Astrocyte (in vitro differentiated cells and primary cell): ENCODE data around the gene ANKRD11. TPM values are rescaled to one million over a fixed set of nuclear protein-coding genes. Genes with fewer than 3 reads are reported as not detected.
A peak's percentile ranks its signal among the peaks of the same experiment; 100 is the strongest.

Experiments
- DNase-seq: peaks from one replicate; pipeline ENCODE4 v3.0.0-alpha.2; 2010; ENCODE audit warnings: low read depth
- FAIRE-seq: peaks from 2 replicates; lab custom pipeline; 2011; peaks lifted over from hg19 to GRCh38; lab: Jason Lieb, UNC
- H2AFZ ChIP-seq: 2 replicates; pipeline ENCODE4 v1.6.0; 2012; ENCODE audit warnings: low read depth, low read length, inconsistent platforms
- H3K27ac ChIP-seq: 2 replicates; pipeline ENCODE4 v1.5.1; 2011; ENCODE audit warnings: low read depth, low read length, inconsistent platforms
- H3K27me3 ChIP-seq: 2 replicates; pipeline ENCODE4 v1.6.0; 2011; ENCODE audit warnings: low read length, inconsistent platforms; ENCODE audit not compliant: insufficient read depth
- H3K36me3 ChIP-seq: 2 replicates; pipeline ENCODE4 v1.5.1; 2011; ENCODE audit warnings: low read length, inconsistent platforms; ENCODE audit not compliant: insufficient read depth
- H3K4me1 ChIP-seq: 2 replicates; pipeline ENCODE4 v1.5.1; 2011; ENCODE audit warnings: low read length, inconsistent platforms; ENCODE audit not compliant: insufficient read depth
- H3K4me2 ChIP-seq: 2 replicates; pipeline ENCODE4 v1.6.0; 2012; ENCODE audit warnings: low read length, inconsistent platforms
- H3K4me3 ChIP-seq: 2 replicates; pipeline ENCODE4 v1.5.1; 2011; ENCODE audit warnings: low read depth, mild to moderate bottlenecking, low read length, inconsistent platforms; ENCODE audit not compliant: insufficient read depth
- H3K79me2 ChIP-seq: 2 replicates; pipeline ENCODE4 v1.6.0; 2012; ENCODE audit warnings: mild to moderate bottlenecking, low read length, inconsistent platforms; ENCODE audit not compliant: insufficient read depth
- H3K9ac ChIP-seq: 2 replicates; pipeline ENCODE4 v1.6.0; 2012; ENCODE audit warnings: mild to moderate bottlenecking, low read length, inconsistent platforms
- H3K9me3 ChIP-seq: 2 replicates; pipeline ENCODE4 v1.5.1; 2012; ENCODE audit warnings: low read depth, mild to moderate bottlenecking, low read length, inconsistent platforms; ENCODE audit not compliant: insufficient read depth
- H4K20me1 ChIP-seq: 2 replicates; pipeline ENCODE4 v1.6.0; 2012; ENCODE audit warnings: low read length, inconsistent platforms; ENCODE audit not compliant: insufficient read depth
- H3K27ac Mint-ChIP-seq: one replicate; pipeline ENCODE4 v1.8.0; 2021; ENCODE audit warnings: mild to moderate bottlenecking, mixed read lengths; ENCODE audit not compliant: unreplicated experiment
- H3K27me3 Mint-ChIP-seq: one replicate; pipeline ENCODE4 v1.8.0; 2021; ENCODE audit warnings: low read depth, mixed read lengths; ENCODE audit not compliant: unreplicated experiment
- H3K36me3 Mint-ChIP-seq: one replicate; pipeline ENCODE4 v1.8.0; 2021; ENCODE audit warnings: low read depth, mixed read lengths; ENCODE audit not compliant: unreplicated experiment
- H3K4me1 Mint-ChIP-seq: one replicate; pipeline ENCODE4 v1.8.0; 2021; ENCODE audit warnings: low read depth, mixed read lengths; ENCODE audit not compliant: unreplicated experiment
- H3K4me3 Mint-ChIP-seq: one replicate; pipeline ENCODE4 v1.8.0; 2021; ENCODE audit warnings: mild to moderate bottlenecking, moderate library complexity, mixed read lengths; ENCODE audit not compliant: unreplicated experiment
- H3K9me3 Mint-ChIP-seq: one replicate; pipeline ENCODE4 v1.8.0; 2021; ENCODE audit warnings: mild to moderate bottlenecking, mixed read lengths; ENCODE audit not compliant: unreplicated experiment
- EZH2 ChIP-seq: IDR thresholded peaks from 2 replicates; pipeline ENCODE4 v1.6.1; 2012; ENCODE audit warnings: mild to moderate bottlenecking, low read length, inconsistent platforms; ENCODE audit not compliant: insufficient read depth
- total RNA-seq: library from RNA; stranded (reverse); gene quantifications from 2 replicates; pipeline ENCODE4 v1.2.1, GENCODE V29; 2021
- TF ChIP-seq, protein P1 (sequence below): IDR thresholded peaks from 2 replicates; pipeline ENCODE4 v1.5.1; 2011; ENCODE audit warnings: low read depth, mild to moderate bottlenecking, inconsistent platforms, low read length, moderate library complexity; ENCODE audit not compliant: insufficient read depth

ANKRD11 gene
- total RNA-seq, 1 donor from 2014 or later, result 213 TPM

DNA sequence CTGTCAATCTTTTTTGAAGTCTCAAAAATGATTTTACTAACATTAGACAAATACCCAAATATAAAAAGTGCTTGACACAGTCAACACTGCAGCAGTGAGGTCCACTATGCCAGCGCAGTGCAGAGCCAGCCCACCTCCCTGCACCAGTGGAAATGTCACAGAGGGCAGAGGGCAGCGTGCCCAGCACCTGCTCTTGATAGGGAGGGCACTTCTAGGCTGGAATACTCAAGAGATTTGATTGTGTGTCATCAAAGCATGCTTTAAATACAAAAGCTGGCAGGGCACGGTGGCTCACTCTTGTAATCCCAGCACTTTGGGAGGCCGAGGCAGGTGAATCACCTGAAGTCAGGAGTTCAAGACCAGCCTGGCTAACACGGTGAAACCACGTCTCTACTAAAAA is 136.0 kb downstream of the ANKRD11 start:
- Histone ChIP-seq H4K20me1 (peaks cover 98% of the 10 kb centered on the region), H3K27me3 (no peaks in the 10 kb centered on the region), H3K9ac (no peak overlapping the region), H3K27ac (no peak overlapping the region), H3K4me3 (no peak overlapping the region), H3K9me3 (no peaks in the 10 kb centered on the region), H3K4me2 (no peak overlapping the region), H3K4me1 (peaks cover 4% of the 10 kb centered on the region), H3K36me3 (no peaks in the 10 kb centered on the region), H3K79me2 (peaks cover 96% of the 10 kb centered on the region), H2AFZ (no peak overlapping the region)
- FAIRE-seq (no peak), DNase-seq (no peak)
- no peak overlapping the region for H3K27ac Mint-ChIP-seq
- peaks cover 56% of the 10 kb centered on the region for H3K4me1 Mint-ChIP-seq
- no peaks in the 10 kb centered on the region for H3K27me3 Mint-ChIP-seq
- no peak overlapping the region for H3K4me3 Mint-ChIP-seq
- peaks cover 19% of the 10 kb centered on the region for H3K36me3 Mint-ChIP-seq
- no peak for TF ChIP-seq EZH2
- TF ChIP-seq, protein P1, sequence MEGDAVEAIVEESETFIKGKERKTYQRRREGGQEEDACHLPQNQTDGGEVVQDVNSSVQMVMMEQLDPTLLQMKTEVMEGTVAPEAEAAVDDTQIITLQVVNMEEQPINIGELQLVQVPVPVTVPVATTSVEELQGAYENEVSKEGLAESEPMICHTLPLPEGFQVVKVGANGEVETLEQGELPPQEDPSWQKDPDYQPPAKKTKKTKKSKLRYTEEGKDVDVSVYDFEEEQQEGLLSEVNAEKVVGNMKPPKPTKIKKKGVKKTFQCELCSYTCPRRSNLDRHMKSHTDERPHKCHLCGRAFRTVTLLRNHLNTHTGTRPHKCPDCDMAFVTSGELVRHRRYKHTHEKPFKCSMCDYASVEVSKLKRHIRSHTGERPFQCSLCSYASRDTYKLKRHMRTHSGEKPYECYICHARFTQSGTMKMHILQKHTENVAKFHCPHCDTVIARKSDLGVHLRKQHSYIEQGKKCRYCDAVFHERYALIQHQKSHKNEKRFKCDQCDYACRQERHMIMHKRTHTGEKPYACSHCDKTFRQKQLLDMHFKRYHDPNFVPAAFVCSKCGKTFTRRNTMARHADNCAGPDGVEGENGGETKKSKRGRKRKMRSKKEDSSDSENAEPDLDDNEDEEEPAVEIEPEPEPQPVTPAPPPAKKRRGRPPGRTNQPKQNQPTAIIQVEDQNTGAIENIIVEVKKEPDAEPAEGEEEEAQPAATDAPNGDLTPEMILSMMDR, result no peak
- no peaks in the 10 kb centered on the region for H3K9me3 Mint-ChIP-seq

DNA sequence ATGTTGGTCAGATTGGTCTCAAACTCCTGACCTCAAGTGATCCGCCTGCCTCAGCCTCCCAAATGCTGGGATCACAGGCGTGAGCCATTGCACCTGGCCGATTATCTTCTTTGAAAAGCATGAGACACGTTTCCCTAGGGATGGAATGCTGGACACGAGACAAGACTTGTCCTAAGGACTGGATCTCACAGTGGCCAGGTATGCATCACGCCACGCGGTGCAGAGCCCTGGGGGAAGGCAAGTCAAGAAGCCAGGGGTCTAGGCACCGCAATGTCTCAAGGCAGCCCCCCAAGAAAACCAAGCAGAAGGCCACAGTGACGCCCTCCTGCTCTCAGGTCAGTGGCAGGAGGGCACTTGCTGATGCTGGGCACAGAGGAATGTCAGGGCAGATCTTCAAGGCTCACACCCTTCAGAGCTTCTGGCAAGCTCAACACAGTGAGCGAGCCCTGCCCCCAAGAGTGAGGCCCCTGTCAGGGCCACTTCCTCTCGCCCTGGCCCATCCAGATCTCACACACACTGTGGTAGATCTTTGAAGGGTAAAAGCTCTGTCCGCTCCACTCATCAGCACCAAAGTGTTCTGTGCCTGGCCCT is 138.2 kb downstream of the ANKRD11 start:
- Histone ChIP-seq H3K27ac (no peak overlapping the region), H3K4me3 (no peak overlapping the region), H2AFZ (no peak overlapping the region), H3K4me2 (no peak overlapping the region), H3K9ac (no peak overlapping the region), H3K9me3 (no peaks in the 10 kb centered on the region), H3K36me3 (no peaks in the 10 kb centered on the region), H4K20me1 (peaks cover 97% of the 10 kb centered on the region), H3K4me1 (no peaks in the 10 kb centered on the region), H3K79me2 (peaks cover 96% of the 10 kb centered on the region), H3K27me3 (no peaks in the 10 kb centered on the region)
- no peaks in the 10 kb centered on the region for H3K9me3 Mint-ChIP-seq
- peaks cover 41% of the 10 kb centered on the region for H3K4me1 Mint-ChIP-seq
- H3K27me3 Mint-ChIP-seq, result no peaks in the 10 kb centered on the region
- TF ChIP-seq EZH2, result no peak
- TF ChIP-seq, protein P1, result no peak
- no peak overlapping the region for H3K4me3 Mint-ChIP-seq
- peaks cover 12% of the 10 kb centered on the region for H3K36me3 Mint-ChIP-seq
- FAIRE-seq (no peak), DNase-seq (no peak)
- H3K27ac Mint-ChIP-seq, result no peak overlapping the region

DNA sequence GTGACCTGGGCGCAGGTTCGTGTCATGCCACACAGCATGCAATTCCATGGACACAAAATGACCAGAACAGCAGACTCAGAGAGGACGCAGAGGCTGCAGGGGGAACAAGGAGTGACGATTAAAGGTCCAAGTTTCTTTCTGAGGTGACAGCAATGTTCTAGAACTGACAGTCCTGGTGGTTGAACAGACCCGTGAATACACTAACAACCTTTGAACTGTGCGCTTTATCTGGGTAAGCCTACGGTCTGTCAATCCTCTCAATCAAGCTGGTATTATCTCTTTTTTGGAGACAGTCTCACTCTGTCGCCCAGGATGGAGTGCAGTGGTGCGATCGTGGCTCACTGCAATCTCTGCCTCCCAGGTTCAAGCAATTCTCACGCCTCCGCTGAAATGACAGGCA is 138.7 kb downstream of the ANKRD11 start:
- Histone ChIP-seq H3K27ac (no peak overlapping the region), H3K9ac (no peak overlapping the region), H3K4me2 (no peak overlapping the region), H3K9me3 (no peaks in the 10 kb centered on the region), H2AFZ (no peak overlapping the region), H3K79me2 (peaks cover 96% of the 10 kb centered on the region), H4K20me1 (peaks cover 97% of the 10 kb centered on the region), H3K4me1 (no peaks in the 10 kb centered on the region), H3K36me3 (no peaks in the 10 kb centered on the region), H3K27me3 (no peaks in the 10 kb centered on the region), H3K4me3 (no peak overlapping the region)
- Mint-ChIP-seq H3K4me3 (peak overlapping the region; percentile 17), H3K27ac (no peak overlapping the region), H3K36me3 (peaks cover 12% of the 10 kb centered on the region), H3K4me1 (peaks cover 41% of the 10 kb centered on the region), H3K27me3 (no peaks in the 10 kb centered on the region), H3K9me3 (no peaks in the 10 kb centered on the region)
- FAIRE-seq (no peak), DNase-seq (no peak)
- TF ChIP-seq, protein P1, result no peak
- no peak for TF ChIP-seq EZH2
